ENCODE measurements around the gene PRKAA1. TPM values are rescaled to one million over a fixed set of nuclear protein-coding genes. Genes with fewer than 3 reads are reported as not detected.
A peak's percentile ranks its signal among the peaks of the same experiment; 100 is the strongest.

PRKAA1 gene
- total and polyA plus RNA-seq, 10 donors = 16.0 to 128 (median 85.2) TPM

DNA sequence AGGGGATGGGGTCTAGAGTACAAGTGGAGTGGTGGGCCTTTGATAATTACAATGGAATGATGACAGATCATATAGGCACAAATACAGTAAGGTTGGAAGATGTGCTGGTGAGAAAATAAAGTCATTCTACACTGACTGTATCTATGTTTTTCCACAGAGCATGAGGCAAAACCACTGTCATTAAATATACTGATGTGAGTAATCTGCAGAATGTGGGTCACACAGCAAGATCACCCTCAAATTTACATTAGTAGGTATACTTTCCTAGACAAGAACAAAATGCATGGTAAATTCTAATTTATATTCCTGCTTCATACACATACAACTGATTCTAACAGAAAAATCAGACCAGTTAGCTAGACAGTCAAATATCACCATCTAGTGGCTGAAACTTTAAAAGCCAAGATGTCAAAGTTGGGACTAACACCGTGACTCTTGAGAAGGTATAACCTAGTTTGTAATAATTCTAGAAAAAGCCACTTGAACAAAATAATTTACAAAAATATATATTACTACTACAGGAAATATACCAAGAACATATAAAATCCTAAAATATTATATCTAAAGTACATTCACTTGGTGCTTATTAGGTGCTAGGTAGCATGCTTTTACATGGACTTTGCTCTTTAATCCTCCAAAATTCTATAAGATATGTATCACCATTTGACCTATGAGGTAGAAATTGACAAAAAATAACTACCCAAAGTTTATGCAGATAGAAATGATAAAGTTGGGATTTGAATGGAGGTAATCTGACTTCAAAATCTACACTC is 61.9 kb downstream of the PRKAA1 start:
- peaks cover 0 to 36% (median 19%) of the 10 kb centered on the region in 6 donors for H3K36me3 ChIP-seq
- WGBS, 5 donors = 9 to 22% (median 19%) methylated on average over 1 of the region's 1 CpG
- H3K4me1 ChIP-seq = peaks cover 0 to 36% (median 25%) of the 10 kb centered on the region in 6 donors
- no peak overlapping the region for H3K4me3 ChIP-seq
- H3K27me3 ChIP-seq (replicated peaks in 1 of 7) = no peaks in the 10 kb centered on the region
- intact Hi-C loops (cut with DNase I; ENCODE audit: low total_unique reads) = loop anchor here (5.0 to 10.0 kb wide), 2 partner anchors 789 to 1021 kb away; no protein-coding TSS in a partner anchor
- peaks cover 0 to 22% (median 16%) of the 10 kb centered on the region in 8 donors for H3K9me3 ChIP-seq
- no peak overlapping the region for H3K27ac ChIP-seq
- DNase-seq = no peak
- no peak for TF ChIP-seq POLR2AphosphoS5 (IDR thresholded peaks at IDR 0.05)
- TF ChIP-seq, protein P1, sequence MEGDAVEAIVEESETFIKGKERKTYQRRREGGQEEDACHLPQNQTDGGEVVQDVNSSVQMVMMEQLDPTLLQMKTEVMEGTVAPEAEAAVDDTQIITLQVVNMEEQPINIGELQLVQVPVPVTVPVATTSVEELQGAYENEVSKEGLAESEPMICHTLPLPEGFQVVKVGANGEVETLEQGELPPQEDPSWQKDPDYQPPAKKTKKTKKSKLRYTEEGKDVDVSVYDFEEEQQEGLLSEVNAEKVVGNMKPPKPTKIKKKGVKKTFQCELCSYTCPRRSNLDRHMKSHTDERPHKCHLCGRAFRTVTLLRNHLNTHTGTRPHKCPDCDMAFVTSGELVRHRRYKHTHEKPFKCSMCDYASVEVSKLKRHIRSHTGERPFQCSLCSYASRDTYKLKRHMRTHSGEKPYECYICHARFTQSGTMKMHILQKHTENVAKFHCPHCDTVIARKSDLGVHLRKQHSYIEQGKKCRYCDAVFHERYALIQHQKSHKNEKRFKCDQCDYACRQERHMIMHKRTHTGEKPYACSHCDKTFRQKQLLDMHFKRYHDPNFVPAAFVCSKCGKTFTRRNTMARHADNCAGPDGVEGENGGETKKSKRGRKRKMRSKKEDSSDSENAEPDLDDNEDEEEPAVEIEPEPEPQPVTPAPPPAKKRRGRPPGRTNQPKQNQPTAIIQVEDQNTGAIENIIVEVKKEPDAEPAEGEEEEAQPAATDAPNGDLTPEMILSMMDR (IDR thresholded peaks at IDR 0.05 in 8 of 11, conservative IDR thresholded peaks at IDR 0.05 in 3 of 11) = peak in 10 of 11 experiments; percentile 36 to 74 (median 62)
- no peak for TF ChIP-seq POLR2A (IDR thresholded peaks at IDR 0.05)

DNA sequence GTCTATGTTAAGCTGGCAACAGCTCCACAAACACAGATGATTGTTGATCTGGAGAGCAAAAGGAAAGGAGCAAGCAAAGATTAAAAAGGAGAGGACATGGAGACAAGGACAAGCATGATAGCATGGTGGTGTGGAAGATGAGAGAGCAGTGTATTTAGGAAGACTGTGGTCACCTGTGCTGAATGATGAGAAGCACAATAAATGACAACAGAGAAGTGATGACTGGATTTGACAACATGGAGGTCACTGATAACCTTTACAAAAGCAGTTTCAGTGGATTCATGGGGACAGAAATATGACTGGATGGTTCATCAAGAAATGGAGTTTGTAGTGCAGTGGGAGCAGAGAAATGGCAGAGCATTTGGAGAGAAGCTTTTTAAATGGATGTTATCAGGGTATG is 62.6 kb downstream of the PRKAA1 start:
- no peak for TF ChIP-seq POLR2AphosphoS5 (IDR thresholded peaks at IDR 0.05)
- TF ChIP-seq, protein P1 (IDR thresholded peaks at IDR 0.05 in 8 of 11, conservative IDR thresholded peaks at IDR 0.05 in 3 of 11) = no peak
- TF ChIP-seq POLR2A (IDR thresholded peaks at IDR 0.05) = no peak
- H3K27ac ChIP-seq = peak overlapping the region in 2 of 8 donors; percentile 19 to 66
- DNase-seq = no peak
- peaks cover 0 to 29% (median 13%) of the 10 kb centered on the region in 6 donors for H3K36me3 ChIP-seq
- H3K4me1 ChIP-seq = peaks cover 0 to 36% (median 25%) of the 10 kb centered on the region in 6 donors
- H3K27me3 ChIP-seq (replicated peaks in 1 of 7) = no peaks in the 10 kb centered on the region
- no peak overlapping the region for H3K4me3 ChIP-seq
- intact Hi-C loops (cut with DNase I; ENCODE audit: low total_unique reads) = loop anchor here (5.0 to 10.0 kb wide), 2 partner anchors 788 to 1021 kb away; no protein-coding TSS in a partner anchor
- peaks cover 0 to 15% (median 12%) of the 10 kb centered on the region in 8 donors for H3K9me3 ChIP-seq

DNA sequence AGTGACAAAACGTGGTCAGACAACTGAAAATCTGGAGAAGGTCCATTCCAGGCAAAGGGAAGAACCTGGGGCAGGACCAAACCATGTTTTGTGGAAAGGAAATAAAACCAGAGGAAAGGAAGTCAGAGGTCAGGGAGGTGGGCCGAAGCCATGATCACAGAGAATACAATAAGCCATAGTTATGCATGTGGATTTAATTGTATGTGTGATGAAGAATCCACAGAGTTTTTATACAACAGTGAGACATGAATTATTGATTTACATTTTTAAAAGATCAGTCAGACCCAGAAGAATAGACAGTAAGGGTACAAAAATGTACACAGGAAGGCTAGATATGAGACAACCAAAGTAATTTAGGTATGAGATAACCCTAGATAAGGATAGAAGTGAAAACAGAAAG is 63.2 kb downstream of the PRKAA1 start:
- DNase-seq = no peak
- peak overlapping the region in 5 of 8 donors; percentile 19 to 66 (median 52) for H3K27ac ChIP-seq
- H3K9me3 ChIP-seq = peaks cover 0 to 9% (median 6%) of the 10 kb centered on the region in 8 donors
- no peak for TF ChIP-seq POLR2A (IDR thresholded peaks at IDR 0.05)
- TF ChIP-seq, protein P1 (IDR thresholded peaks at IDR 0.05 in 8 of 11, conservative IDR thresholded peaks at IDR 0.05 in 3 of 11) = no peak
- TF ChIP-seq POLR2AphosphoS5 (IDR thresholded peaks at IDR 0.05) = no peak
- WGBS, 5 donors = 54 to 72% (median 62%) methylated on average over 2 of the region's 2 CpGs
- peaks cover 0 to 25% (median 8%) of the 10 kb centered on the region in 6 donors for H3K36me3 ChIP-seq
- H3K4me3 ChIP-seq = no peak overlapping the region
- H3K27me3 ChIP-seq (replicated peaks in 1 of 7) = no peaks in the 10 kb centered on the region
- H3K4me1 ChIP-seq = peaks cover 0 to 36% (median 25%) of the 10 kb centered on the region in 6 donors
- intact Hi-C loops (cut with DNase I; ENCODE audit: low total_unique reads) = loop anchor here (5.0 to 10.0 kb wide), 2 partner anchors 788 to 1020 kb away; no protein-coding TSS in a partner anchor
